HepG2 (cell line): ENCODE results near the gene TUBB4B. TPM values are rescaled to one million over a fixed set of nuclear protein-coding genes. Genes with fewer than 3 reads are reported as not detected.

ENCODE experiments used
- ARNT ChIP-seq: fragments of 450-650 bp; IDR thresholded peaks from 2 replicates; pipeline ENCODE4 v1.6.1; 2017
- FOXA1 ChIP-seq, 2 experiments: fragments of 450-650 bp in 1 of 2; sonication (generic) in 1 of 2; formaldehyde crosslinking in 1 of 2; IDR thresholded peaks; 2 replicates each; pipeline versions ENCODE4 v1.4.0 to v1.6.1; 2016 to 2020; ENCODE audit warnings: missing genetic modification reagents in 1 of 2
- HCFC1 ChIP-seq: fragments of 150-350 bp; IDR thresholded peaks from 2 replicates; pipeline ENCODE4 v1.6.1; 2014; ENCODE audit warnings: low read depth, low read length
- HDAC6 ChIP-seq: fragments of 200-600 bp; sonication (generic); IDR thresholded peaks from 2 replicates; pipeline ENCODE4 v1.7.0; 2017; ENCODE audit warnings: mild to moderate bottlenecking, antibody characterized with exemption, low read length, low read depth
- HIVEP1 ChIP-seq: sonication (generic); formaldehyde crosslinking; IDR thresholded peaks from 2 replicates; pipeline ENCODE4 v1.4.0; 2020; ENCODE audit warnings: mild to moderate bottlenecking, missing genetic modification reagents
- HMG20B ChIP-seq: conservative IDR thresholded peaks from 2 replicates; pipeline ENCODE4 v1.6.1; 2016; ENCODE audit warnings: missing genetic modification reagents, missing compliant biosample characterization
- ISL2 ChIP-seq: sonication (generic); formaldehyde crosslinking; IDR thresholded peaks from 2 replicates; pipeline ENCODE4 v1.5.0; 2020; ENCODE audit warnings: missing genetic modification reagents
- MYNN ChIP-seq: sonication (generic); formaldehyde crosslinking; IDR thresholded peaks from 2 replicates; pipeline ENCODE4 v1.4.0; 2020; ENCODE audit warnings: mild to moderate bottlenecking, low read depth, missing genetic modification reagents
- NCOA1 ChIP-seq: sonication (generic); formaldehyde crosslinking; IDR thresholded peaks from 2 replicates; pipeline ENCODE4 v1.9.0; 2021; ENCODE audit warnings: missing genetic modification reagents
- NCOR1 ChIP-seq: fragments of 200-600 bp; sonication (generic); IDR thresholded peaks from 2 replicates; pipeline ENCODE4 v1.7.0; 2017; ENCODE audit warnings: antibody characterized with exemption, low read length, borderline replicate concordance
- ONECUT2 ChIP-seq: sonication (generic); formaldehyde crosslinking; IDR thresholded peaks from 2 replicates; pipeline ENCODE4 v1.4.0; 2020; ENCODE audit warnings: missing genetic modification reagents
- RBM39 ChIP-seq: fragments of 200-400 bp; formaldehyde crosslinking; IDR thresholded peaks from one replicate; pipeline ENCODE4 v1.6.1; 2018; ENCODE audit warnings: antibody characterized with exemption, mild to moderate bottlenecking, low read depth, low read length; ENCODE audit not compliant: poor library complexity, severe bottlenecking
- REPIN1 ChIP-seq: sonication (generic); formaldehyde crosslinking; IDR thresholded peaks from 2 replicates; pipeline ENCODE4 v1.8.0; 2022; ENCODE audit warnings: missing genetic modification reagents, low read depth, mild to moderate bottlenecking, borderline replicate concordance
- SMARCC2 ChIP-seq: fragments of 450-650 bp; IDR thresholded peaks from 2 replicates; pipeline ENCODE4 v1.6.1; 2017; ENCODE audit warnings: antibody characterized with exemption, mild to moderate bottlenecking
- SP1 ChIP-seq, 2 experiments: fragments of 450-650 bp in 1 of 2; sonication (generic) in 1 of 2; formaldehyde crosslinking in 1 of 2; IDR thresholded peaks; 2 replicates each; pipeline versions ENCODE4 v1.4.0 to v1.6.1; 2016 to 2020; ENCODE audit warnings: missing genetic modification reagents in 1 of 2
- STAG1 ChIP-seq: sonication (generic); formaldehyde crosslinking; IDR thresholded peaks from 2 replicates; pipeline ENCODE4 v1.4.0; 2020; ENCODE audit warnings: missing genetic modification reagents
- ZMAT3 ChIP-seq: sonication (generic); formaldehyde crosslinking; conservative IDR thresholded peaks from 2 replicates; pipeline ENCODE4 v1.7.0; 2021; ENCODE audit warnings: missing genetic modification reagents
- ZNF138 ChIP-seq: sonication (generic); formaldehyde crosslinking; IDR thresholded peaks from 2 replicates; pipeline ENCODE4 v1.5.0; 2020; ENCODE audit warnings: mild to moderate bottlenecking, low read depth, missing genetic modification reagents
- ZNF430 ChIP-seq: sonication (generic); formaldehyde crosslinking; IDR thresholded peaks from 2 replicates; pipeline ENCODE4 v1.9.0; 2021; ENCODE audit warnings: mild to moderate bottlenecking, missing genetic modification reagents
- ZNF629 ChIP-seq: sonication (generic); formaldehyde crosslinking; conservative IDR thresholded peaks from 2 replicates; pipeline ENCODE4 v1.5.0; 2020; ENCODE audit warnings: missing genetic modification reagents
- ZNF678 ChIP-seq: sonication (generic); formaldehyde crosslinking; IDR thresholded peaks from 2 replicates; pipeline ENCODE4 v1.4.0; 2020; ENCODE audit warnings: mild to moderate bottlenecking, missing genetic modification reagents
- ZNF75D ChIP-seq: sonication (generic); formaldehyde crosslinking; IDR thresholded peaks from 2 replicates; pipeline ENCODE4 v1.8.1; 2023; ENCODE audit warnings: missing genetic modification reagents, mild to moderate bottlenecking, borderline replicate concordance
- ZNF883 ChIP-seq: sonication (generic); formaldehyde crosslinking; IDR thresholded peaks from 2 replicates; pipeline ENCODE4 v1.5.1; 2020; ENCODE audit warnings: mild to moderate bottlenecking, missing genetic modification reagents; ENCODE audit errors: not compliant biosample characterization
- polyA plus RNA-seq, 8 experiments: library from polyadenylated mRNA; depleted of rRNA in 3 of 8; stranded (reverse) in 7 of 8; unstranded in 1 of 8; fragments of >200 nt; fragmentation: Illumina TruSeq in 4 of 8; extraction: Trizol in 4 of 8; gene quantifications; 2 replicates each; pipeline versions ENCODE4 v1.2.1 to v1.2.3, GENCODE V29; 2011 to 2016; ENCODE audit warnings: low read depth in 4 of 8, missing spikeins in 1 of 8, mixed read lengths in 1 of 8; ENCODE audit not compliant: insufficient read depth in 1 of 8
- total RNA-seq, 5 experiments: library from RNA; depleted of rRNA; stranded (reverse); fragments of >200 nt; fragmentation: Illumina TruSeq; extraction: Trizol; gene quantifications; 2 replicates each; pipeline ENCODE4 v1.2.3, GENCODE V29; 2016; ENCODE audit warnings: low read depth in 1 of 5
- TF ChIP-seq, protein P1 (sequence below), 2 experiments: fragments of 450-650 bp in 1 of 2; sonication (generic) in 1 of 2; formaldehyde crosslinking; IDR thresholded peaks; 2 replicates each; pipeline versions ENCODE4 v1.5.0 to v1.8.0; 2020 to 2022; ENCODE audit warnings: mild to moderate bottlenecking in 1 of 2, missing genetic modification reagents in 1 of 2
- TF ChIP-seq, protein P2 (sequence below): sonication (generic); formaldehyde crosslinking; conservative IDR thresholded peaks from 2 replicates; pipeline ENCODE4 v1.4.0; 2020; ENCODE audit warnings: missing genetic modification reagents
- TF ChIP-seq, protein P3 (sequence below): sonication (generic); formaldehyde crosslinking; IDR thresholded peaks from 2 replicates; pipeline ENCODE4 v1.4.0; 2020; ENCODE audit warnings: missing genetic modification reagents, mild to moderate bottlenecking, borderline replicate concordance

The TUBB4B gene
- total and polyA plus RNA-seq, 2 of the 13 experiments (the other 11 are each of a cell fraction or from before 2014, with no cell fraction given), result 182 to 412 TPM

DNA sequence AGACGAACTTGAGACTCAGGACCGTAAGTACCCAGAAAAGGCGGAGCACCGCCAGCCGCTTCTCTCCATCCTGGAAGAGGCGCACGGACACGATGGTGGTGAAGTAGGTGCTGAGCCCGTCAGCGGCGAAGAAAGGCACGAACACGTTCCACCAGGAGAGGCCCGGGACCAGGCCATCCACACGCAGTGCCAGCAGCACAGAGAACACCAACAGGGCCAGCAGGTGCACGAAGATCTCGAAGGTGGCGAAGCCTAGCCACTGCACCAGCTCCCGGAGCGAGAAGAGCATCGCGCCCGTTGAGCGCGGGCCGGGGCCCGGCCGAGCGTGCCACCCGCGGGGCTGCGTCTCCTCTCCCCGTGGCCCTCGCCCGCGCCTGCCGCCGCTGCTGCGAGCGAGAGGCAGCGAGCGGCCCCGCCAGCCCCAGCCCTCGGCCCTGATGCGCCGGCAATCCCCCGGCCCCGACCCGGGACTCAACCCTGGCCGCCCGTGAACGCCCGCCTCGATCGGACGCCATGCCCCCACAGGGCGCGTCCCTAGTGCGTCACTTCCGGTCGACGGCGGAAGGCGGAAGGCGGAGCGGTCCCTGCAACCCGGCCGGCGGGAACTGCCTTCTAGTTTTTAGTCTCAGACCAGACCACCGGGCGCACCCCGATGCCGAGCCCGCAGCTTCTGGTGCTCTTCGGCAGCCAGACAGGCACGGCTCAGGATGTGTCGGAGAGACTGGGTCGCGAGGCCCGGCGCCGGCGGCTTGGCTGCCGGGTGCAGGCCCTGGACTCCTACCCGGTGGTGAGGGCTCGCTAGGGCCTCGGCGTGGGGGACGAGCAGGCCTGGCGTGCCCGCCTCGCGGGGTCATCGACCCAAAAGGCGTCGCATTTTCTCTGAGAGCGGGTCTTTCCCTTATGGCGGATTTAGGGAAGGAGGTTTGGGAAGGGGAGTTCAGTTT, 35.7 kb upstream of the TUBB4B start, which contains the start of the genes NDOR1 and TMEM203 (continued):
- TF ChIP-seq MYNN (CRISPR knock-in tag), result no peak
- TF ChIP-seq RBM39, result no peak
- TF ChIP-seq FOXA1 (IDR thresholded peaks at IDR 0.05), result no peak
- TF ChIP-seq FOXA1 (CRISPR knock-in tag; IDR thresholded peaks at IDR 0.05), result peak; percentile 28; the same call in 1 of the 2 replicates
- TF ChIP-seq STAG1, result no peak
- TF ChIP-seq HDAC6, result no peak
- TF ChIP-seq, protein P1, sequence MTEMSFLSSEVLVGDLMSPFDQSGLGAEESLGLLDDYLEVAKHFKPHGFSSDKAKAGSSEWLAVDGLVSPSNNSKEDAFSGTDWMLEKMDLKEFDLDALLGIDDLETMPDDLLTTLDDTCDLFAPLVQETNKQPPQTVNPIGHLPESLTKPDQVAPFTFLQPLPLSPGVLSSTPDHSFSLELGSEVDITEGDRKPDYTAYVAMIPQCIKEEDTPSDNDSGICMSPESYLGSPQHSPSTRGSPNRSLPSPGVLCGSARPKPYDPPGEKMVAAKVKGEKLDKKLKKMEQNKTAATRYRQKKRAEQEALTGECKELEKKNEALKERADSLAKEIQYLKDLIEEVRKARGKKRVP (CRISPR knock-in tag; IDR thresholded peaks at IDR 0.05), result peak in 1 of 2 experiments; percentile 31; a peak in 1 of 4 replicates
- TF ChIP-seq, protein P2, sequence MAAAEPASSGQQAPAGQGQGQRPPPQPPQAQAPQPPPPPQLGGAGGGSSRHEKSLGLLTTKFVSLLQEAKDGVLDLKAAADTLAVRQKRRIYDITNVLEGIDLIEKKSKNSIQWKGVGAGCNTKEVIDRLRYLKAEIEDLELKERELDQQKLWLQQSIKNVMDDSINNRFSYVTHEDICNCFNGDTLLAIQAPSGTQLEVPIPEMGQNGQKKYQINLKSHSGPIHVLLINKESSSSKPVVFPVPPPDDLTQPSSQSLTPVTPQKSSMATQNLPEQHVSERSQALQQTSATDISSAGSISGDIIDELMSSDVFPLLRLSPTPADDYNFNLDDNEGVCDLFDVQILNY (CRISPR knock-in tag), result peak; percentile 96
- peak; percentile 53 for TF ChIP-seq ISL2 (CRISPR knock-in tag)
- no peak for TF ChIP-seq ZNF883 (CRISPR knock-in tag)
- TF ChIP-seq SMARCC2, result no peak
- TF ChIP-seq ZNF678 (CRISPR knock-in tag), result no peak
- TF ChIP-seq ONECUT2, result 0 out of 2 replicates have a peak, but pooled peaks have one; percentile 9
- peak; percentile 54 for TF ChIP-seq HIVEP1 (CRISPR knock-in tag)
- no peak for TF ChIP-seq ARNT
- TF ChIP-seq REPIN1, result peak; percentile 79
- TF ChIP-seq HCFC1, result peak; percentile 69
- TF ChIP-seq ZNF138 (CRISPR knock-in tag), result no peak
- TF ChIP-seq NCOR1, result no peak
- TF ChIP-seq HMG20B, result no peak
- TF ChIP-seq, protein P3, sequence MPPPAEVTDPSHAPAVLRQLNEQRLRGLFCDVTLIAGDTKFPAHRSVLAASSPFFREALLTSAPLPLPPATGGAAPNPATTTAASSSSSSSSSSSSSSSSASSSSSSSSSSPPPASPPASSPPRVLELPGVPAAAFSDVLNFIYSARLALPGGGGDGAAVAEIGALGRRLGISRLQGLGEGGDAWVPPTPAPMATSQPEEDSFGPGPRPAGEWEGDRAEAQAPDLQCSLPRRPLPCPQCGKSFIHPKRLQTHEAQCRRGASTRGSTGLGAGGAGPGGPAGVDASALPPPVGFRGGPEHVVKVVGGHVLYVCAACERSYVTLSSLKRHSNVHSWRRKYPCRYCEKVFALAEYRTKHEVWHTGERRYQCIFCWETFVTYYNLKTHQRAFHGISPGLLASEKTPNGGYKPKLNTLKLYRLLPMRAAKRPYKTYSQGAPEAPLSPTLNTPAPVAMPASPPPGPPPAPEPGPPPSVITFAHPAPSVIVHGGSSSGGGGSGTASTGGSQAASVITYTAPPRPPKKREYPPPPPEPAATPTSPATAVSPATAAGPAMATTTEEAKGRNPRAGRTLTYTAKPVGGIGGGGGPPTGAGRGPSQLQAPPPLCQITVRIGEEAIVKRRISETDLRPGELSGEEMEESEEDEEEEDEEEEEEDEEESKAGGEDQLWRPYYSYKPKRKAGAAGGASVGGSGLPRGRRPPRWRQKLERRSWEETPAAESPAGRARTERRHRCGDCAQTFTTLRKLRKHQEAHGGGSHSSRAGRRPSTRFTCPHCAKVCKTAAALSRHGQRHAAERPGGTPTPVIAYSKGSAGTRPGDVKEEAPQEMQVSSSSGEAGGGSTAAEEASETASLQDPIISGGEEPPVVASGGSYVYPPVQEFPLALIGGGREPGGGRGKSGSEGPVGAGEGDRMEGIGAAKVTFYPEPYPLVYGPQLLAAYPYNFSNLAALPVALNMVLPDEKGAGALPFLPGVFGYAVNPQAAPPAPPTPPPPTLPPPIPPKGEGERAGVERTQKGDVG (CRISPR knock-in tag), result no peak
- no peak for TF ChIP-seq ZNF75D (CRISPR knock-in tag)
- TF ChIP-seq ZNF430 (CRISPR knock-in tag), result 0 out of 2 replicates have a peak, but pooled peaks have one; percentile 47
- no peak for TF ChIP-seq SP1 (IDR thresholded peaks at IDR 0.05)
- peak; percentile 80 for TF ChIP-seq SP1 (CRISPR knock-in tag; IDR thresholded peaks at IDR 0.05)
- no peak for TF ChIP-seq ZNF629 (CRISPR knock-in tag)
- no peak for TF ChIP-seq ZMAT3 (CRISPR knock-in tag)
- no peak for TF ChIP-seq NCOA1
